ENCODE results near the gene SPTBN4. TPM values are rescaled to one million over a fixed set of nuclear protein-coding genes. Genes with fewer than 3 reads are reported as not detected.

The SPTBN4 gene
- total and polyA plus RNA-seq, 2 of the 4 experiments (the other 2 are of a cell fraction): 0.72 to 0.91 TPM

DNA sequence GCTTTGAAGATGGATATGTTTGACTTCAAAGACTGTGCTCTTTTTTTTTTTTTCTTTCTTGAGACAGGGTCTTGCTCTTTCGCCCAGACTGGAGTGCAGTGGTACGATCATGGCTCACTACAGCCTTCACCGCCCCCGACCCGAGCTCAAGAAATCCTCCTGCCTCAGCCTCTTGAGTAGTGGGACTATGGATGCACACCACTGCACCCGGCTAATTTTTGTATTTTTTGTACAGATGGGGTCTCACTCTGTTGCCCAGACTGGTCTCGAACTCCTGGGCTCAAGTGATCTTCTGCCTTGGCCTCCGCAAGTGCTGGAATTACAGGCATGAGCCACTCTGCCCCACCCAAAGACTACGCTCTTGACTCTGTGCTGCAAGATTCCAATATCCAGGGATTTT lies 50.4 kb downstream of the SPTBN4 start:
- no peak overlapping the region for H3K4ac ChIP-seq (ENCODE audit: low read depth, low read length)
- H3K36me3 ChIP-seq (ENCODE audit: control insufficient read depth, insufficient read depth, low read length): no peaks in the 10 kb centered on the region
- CTCF ChIA-PET: no interaction called here
- H3K4me1 ChIP-seq (ENCODE audit: control insufficient read depth, insufficient read depth, low read length): no peaks in the 10 kb centered on the region
- DNase-seq: no peak
- H2BK15ac ChIP-seq (ENCODE audit: low read depth, low read length): no peak overlapping the region
- H3K23ac ChIP-seq (ENCODE audit: low read depth, low read length): no peak overlapping the region
- H2AFZ ChIP-seq (replicated peaks; ENCODE audit: low read length, poor library complexity): no peak overlapping the region
- H3K18ac ChIP-seq (ENCODE audit: low read depth, low read length): no peak overlapping the region
- H2BK5ac ChIP-seq (ENCODE audit: low read depth, low read length, poor library complexity, severe bottlenecking): no peak overlapping the region
- no peak overlapping the region for H4K5ac ChIP-seq (ENCODE audit: low read depth, low read length)
- no peak overlapping the region for H4K8ac ChIP-seq (ENCODE audit: low read depth in 2 of 2, low read length in 2 of 2)
- intact Hi-C loops (cut with micrococcal nuclease): no loop called here
- H2BK120ac ChIP-seq (ENCODE audit: low read depth, low read length): no peak overlapping the region
- H3K14ac ChIP-seq (replicated peaks; ENCODE audit: low read depth, low read length): no peak overlapping the region
- no TSS peak for BruUV-seq (replicated peaks)
- H3K9me1 ChIP-seq (ENCODE audit: insufficient read depth, low read length): no peaks in the 10 kb centered on the region; the same call in 1 of the 2 replicates
- no peak overlapping the region for H2AK5ac ChIP-seq (ENCODE audit: low read depth, low read length)
- TF ChIP-seq BHLHE40 (IDR thresholded peaks at IDR 0.05; ENCODE audit: low read depth, low read length): no peak
- no peak for TF ChIP-seq MXI1 (IDR thresholded peaks at IDR 0.05; ENCODE audit: borderline replicate concordance, low read depth, low read length)
- TF ChIP-seq USF2 (IDR thresholded peaks at IDR 0.05; ENCODE audit: low read depth, low read length): no peak
- no peak for TF ChIP-seq RFX5 (IDR thresholded peaks at IDR 0.05; ENCODE audit: low read depth, low read length)
- TF ChIP-seq NFE2L2 (IDR thresholded peaks at IDR 0.05; ENCODE audit: low read depth, low read length): no peak
- no peak for TF ChIP-seq SMC3 (IDR thresholded peaks at IDR 0.05; ENCODE audit: low read depth, low read length)
- TF ChIP-seq POLR2A (IDR thresholded peaks at IDR 0.05; ENCODE audit: low read depth, low read length): no peak
- TF ChIP-seq RCOR1 (IDR thresholded peaks at IDR 0.05; ENCODE audit: insufficient replicate concordance, low read length): no peak
- no peak for TF ChIP-seq ELK1 (IDR thresholded peaks at IDR 0.05; ENCODE audit: borderline replicate concordance, low read depth, low read length)
- no peak for TF ChIP-seq CHD1 (IDR thresholded peaks at IDR 0.05; ENCODE audit: low read depth, low read length)
- no peak for TF ChIP-seq CEBPB (IDR thresholded peaks at IDR 0.05; ENCODE audit: low read depth, low read length)
- TF ChIP-seq RAD21 (IDR thresholded peaks at IDR 0.05; ENCODE audit: low read length): no peak
- no peak for TF ChIP-seq CTCF (conservative IDR thresholded peaks at IDR 0.05; ENCODE audit: low read depth, low read length)
- no peak for TF ChIP-seq FOS (IDR thresholded peaks at IDR 0.05; ENCODE audit: low read depth, low read length)
- TF ChIP-seq MAZ (IDR thresholded peaks at IDR 0.05; ENCODE audit: borderline replicate concordance, low read depth, low read length): no peak
- TF ChIP-seq MAFK (IDR thresholded peaks at IDR 0.05; ENCODE audit: low read depth, low read length): no peak
- dilution Hi-C loops (cut with HindIII; ENCODE audit: low sequenced_read_pairs, unreplicated experiment): no loop called here
- no peak overlapping the region for H3K9ac ChIP-seq (ENCODE audit: low read depth, low read length)
- H3K4me2 ChIP-seq (ENCODE audit: low read depth, low read length): no peak overlapping the region
- H3K9me3 ChIP-seq (ENCODE audit: control insufficient read depth, insufficient read depth, low read length): no peaks in the 10 kb centered on the region
- 83% methylated on average over 2 of the region's 9 CpGs; no CpG with 5 or more reads in 1 of the 2 experiments for WGBS, 2 experiments (ENCODE audit: extremely low coverage in 2 of 2, insufficient read length in 1 of 2)
- H2AK9ac ChIP-seq (replicated peaks; ENCODE audit: low read depth, low read length, poor library complexity): no peak overlapping the region
- H3K27ac ChIP-seq (ENCODE audit: insufficient read depth, low read length): no peak overlapping the region
- POLR2A ChIA-PET (ENCODE audit: unreplicated experiment): no interaction called here
- no peak overlapping the region for H4K91ac ChIP-seq (ENCODE audit: insufficient read depth, low read depth, low read length)
- no peak overlapping the region for H2BK20ac ChIP-seq (ENCODE audit: low read depth, low read length)
- no peaks in the 10 kb centered on the region for H4K20me1 ChIP-seq (ENCODE audit: insufficient read depth, low read length)
- H3K27me3 ChIP-seq (ENCODE audit: control insufficient read depth, insufficient read depth, low read length): peaks cover 47% of the 10 kb centered on the region
- H3K79me1 ChIP-seq (ENCODE audit: low read depth in 1 of 2, low read length in 2 of 2): no peaks in the 10 kb centered on the region
- no peak overlapping the region for H3K4me3 ChIP-seq (ENCODE audit: insufficient read depth, low read depth, low read length)
- in situ Hi-C loops (cut with MboI; ENCODE audit: low sequenced_read_pairs): loop anchor here (25.0 kb wide), 2 partner anchors 205 to 380 kb away; no protein-coding TSS in a partner anchor
- no peak for ATAC-seq (ENCODE audit: low read depth)
- H3K56ac ChIP-seq (ENCODE audit: extremely low read depth, insufficient read depth, low read length): no peak overlapping the region
